DOHH2 (cell line): ENCODE measurements around the gene ATP6V0B.

Source experiments
- CTCF ChIP-seq: fragments of 200-600 bp; sonication (generic); IDR thresholded peaks from one replicate; pipeline ENCODE4 v1.5.1; 2014; ENCODE audit warnings: antibody characterized with exemption, mild to moderate bottlenecking, low read depth, low read length; ENCODE audit not compliant: poor library complexity, severe bottlenecking
- EZH2phosphoT487 ChIP-seq: fragments of 200-600 bp; sonication (generic); IDR thresholded peaks from 2 replicates; pipeline ENCODE4 v1.6.1; 2017; ENCODE audit warnings: borderline replicate concordance, mild to moderate bottlenecking, antibody characterized with exemption, low read length, moderate library complexity, mixed read lengths

- no peak for TF ChIP-seq CTCF
- no peak for TF ChIP-seq EZH2phosphoT487
Observed at GRCh38 chr1:43958351-43959255, 16.2 kb upstream of the ATP6V0B start.
